Neural progenitor cell (in vitro differentiated cells): ENCODE results near the gene AQP6. TPM values are rescaled to one million over a fixed set of nuclear protein-coding genes. Genes with fewer than 3 reads are reported as not detected.

Experiments
- DNase-seq: peaks from one replicate; pipeline ENCODE4 v3.0.0-alpha.2; 2016; ENCODE audit warnings: low spot score
- H2AFZ ChIP-seq: fragments of 200-600 bp; sonication (generic); replicated peaks from 2 replicates; pipeline ENCODE4 v1.6.1; 2016; ENCODE audit warnings: antibody characterized with exemption
- H3F3A ChIP-seq: fragments of 200-600 bp; sonication (generic); 2 replicates; pipeline ENCODE4 v1.6.1; 2016; ENCODE audit warnings: antibody characterized with exemption, low read depth
- H3K27ac ChIP-seq: fragments of 200-600 bp; sonication (generic); 2 replicates; pipeline ENCODE4 v1.5.1; 2016; ENCODE audit warnings: mild to moderate bottlenecking
- H3K27me3 ChIP-seq: fragments of 200-600 bp; sonication (generic); 2 replicates; pipeline ENCODE4 v1.6.1; 2016; ENCODE audit warnings: mild to moderate bottlenecking, moderate library complexity
- H3K36me3 ChIP-seq: fragments of 200-600 bp; sonication (generic); 2 replicates; pipeline ENCODE4 v1.5.1; 2016
- H3K4me1 ChIP-seq: fragments of 200-600 bp; sonication (generic); 2 replicates; pipeline ENCODE4 v1.6.1; 2016; ENCODE audit warnings: mixed run types
- H3K4me2 ChIP-seq: fragments of 200-600 bp; sonication (generic); 2 replicates; pipeline ENCODE4 v1.6.1; 2016
- H3K4me3 ChIP-seq: fragments of 200-600 bp; sonication (generic); 2 replicates; pipeline ENCODE4 v1.5.1; 2016
- H3K79me2 ChIP-seq: fragments of 200-600 bp; sonication (generic); 2 replicates; pipeline ENCODE4 v1.6.1; 2016; ENCODE audit warnings: low read depth
- H3K9ac ChIP-seq: fragments of 200-600 bp; sonication (generic); 2 replicates; pipeline ENCODE4 v1.6.1; 2016
- H3K9me3 ChIP-seq: fragments of 200-600 bp; sonication (generic); 2 replicates; pipeline ENCODE4 v1.5.1; 2016; ENCODE audit warnings: low read depth
- H4K20me1 ChIP-seq: fragments of 200-600 bp; sonication (generic); 2 replicates; pipeline ENCODE4 v1.6.1; 2016; ENCODE audit warnings: low read depth
- H3K27ac Mint-ChIP-seq: 3 replicates; pipeline ENCODE4 v1.8.0; 2021; ENCODE audit warnings: mixed read lengths
- H3K27me3 Mint-ChIP-seq: 2 replicates; pipeline ENCODE4 v1.8.0; 2022; ENCODE audit warnings: low read depth, mild to moderate bottlenecking, inconsistent platforms, moderate library complexity, mixed read lengths; ENCODE audit not compliant: insufficient read depth
- H3K36me3 Mint-ChIP-seq: 3 replicates; pipeline ENCODE4 v1.8.0; 2021; ENCODE audit warnings: mixed read lengths
- H3K4me1 Mint-ChIP-seq: 3 replicates; pipeline ENCODE4 v1.8.0; 2021; ENCODE audit warnings: mixed read lengths
- H3K4me3 Mint-ChIP-seq: 3 replicates; pipeline ENCODE4 v1.8.0; 2021; ENCODE audit warnings: mild to moderate bottlenecking, moderate library complexity, mixed read lengths
- H3K9me3 Mint-ChIP-seq: 3 replicates; pipeline ENCODE4 v1.8.0; 2020; ENCODE audit warnings: mixed read lengths
- EZH2 ChIP-seq: fragments of 200-600 bp; sonication (generic); IDR thresholded peaks from 2 replicates; pipeline ENCODE4 v1.6.1; 2017; ENCODE audit warnings: antibody characterized with exemption, mild to moderate bottlenecking, moderate library complexity
- EZH2phosphoT487 ChIP-seq: fragments of 200-600 bp; sonication (generic); IDR thresholded peaks from 2 replicates; pipeline ENCODE4 v1.6.1; 2017; ENCODE audit warnings: antibody characterized with exemption
- total RNA-seq: library from RNA; depleted of rRNA; stranded (reverse); fragments of >200 nt; gene quantifications from 2 replicates; pipeline ENCODE4 v1.2.3, GENCODE V29; 2015; ENCODE audit warnings: low replicate concordance
- TF ChIP-seq, protein P1 (sequence below): fragments of 200-600 bp; sonication (generic); IDR thresholded peaks from 2 replicates; pipeline ENCODE4 v1.5.1; 2017; ENCODE audit warnings: antibody characterized with exemption, mild to moderate bottlenecking

Gene AQP6
- total RNA-seq, 1 donor from 2014 or later: not detected

GRCh38 chr12:49956663-49957569, 15.8 kb upstream of the AQP6 start:
- Mint-ChIP-seq H3K27me3 (peaks cover 30% of the 10 kb centered on the region), H3K4me1 (peaks cover 23% of the 10 kb centered on the region), H3K36me3 (no peaks in the 10 kb centered on the region), H3K27ac (no peak overlapping the region), H3K9me3 (no peaks in the 10 kb centered on the region), H3K4me3 (no peak overlapping the region)
- H3K4me3 ChIP-seq: no peak overlapping the region
- H3K4me2 ChIP-seq: no peak overlapping the region
- peaks cover 15% of the 10 kb centered on the region for H3F3A ChIP-seq
- H3K27ac ChIP-seq: no peak overlapping the region
- H3K79me2 ChIP-seq: no peaks in the 10 kb centered on the region
- H3K9ac ChIP-seq: no peak overlapping the region
- no peak for TF ChIP-seq EZH2
- TF ChIP-seq EZH2phosphoT487: no peak
- TF ChIP-seq, protein P1, sequence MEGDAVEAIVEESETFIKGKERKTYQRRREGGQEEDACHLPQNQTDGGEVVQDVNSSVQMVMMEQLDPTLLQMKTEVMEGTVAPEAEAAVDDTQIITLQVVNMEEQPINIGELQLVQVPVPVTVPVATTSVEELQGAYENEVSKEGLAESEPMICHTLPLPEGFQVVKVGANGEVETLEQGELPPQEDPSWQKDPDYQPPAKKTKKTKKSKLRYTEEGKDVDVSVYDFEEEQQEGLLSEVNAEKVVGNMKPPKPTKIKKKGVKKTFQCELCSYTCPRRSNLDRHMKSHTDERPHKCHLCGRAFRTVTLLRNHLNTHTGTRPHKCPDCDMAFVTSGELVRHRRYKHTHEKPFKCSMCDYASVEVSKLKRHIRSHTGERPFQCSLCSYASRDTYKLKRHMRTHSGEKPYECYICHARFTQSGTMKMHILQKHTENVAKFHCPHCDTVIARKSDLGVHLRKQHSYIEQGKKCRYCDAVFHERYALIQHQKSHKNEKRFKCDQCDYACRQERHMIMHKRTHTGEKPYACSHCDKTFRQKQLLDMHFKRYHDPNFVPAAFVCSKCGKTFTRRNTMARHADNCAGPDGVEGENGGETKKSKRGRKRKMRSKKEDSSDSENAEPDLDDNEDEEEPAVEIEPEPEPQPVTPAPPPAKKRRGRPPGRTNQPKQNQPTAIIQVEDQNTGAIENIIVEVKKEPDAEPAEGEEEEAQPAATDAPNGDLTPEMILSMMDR: no peak
- H3K9me3 ChIP-seq: no peaks in the 10 kb centered on the region
- no peak overlapping the region for H2AFZ ChIP-seq
- peaks cover 72% of the 10 kb centered on the region for H3K27me3 ChIP-seq
- peaks cover 10% of the 10 kb centered on the region for H4K20me1 ChIP-seq
- no peaks in the 10 kb centered on the region for H3K36me3 ChIP-seq
- no peak for DNase-seq
- H3K4me1 ChIP-seq: peaks cover 29% of the 10 kb centered on the region

- Histone ChIP-seq H3K4me2 (no peak overlapping the region), H3K36me3 (no peaks in the 10 kb centered on the region), H2AFZ (no peak overlapping the region), H3K4me3 (no peak overlapping the region), H3K79me2 (no peaks in the 10 kb centered on the region), H3K9ac (no peak overlapping the region), H3K27me3 (peaks cover 78% of the 10 kb centered on the region), H4K20me1 (peaks cover 17% of the 10 kb centered on the region), H3F3A (peaks cover 15% of the 10 kb centered on the region), H3K9me3 (no peaks in the 10 kb centered on the region), H3K27ac (no peak overlapping the region), H3K4me1 (peaks cover 31% of the 10 kb centered on the region)
- DNase-seq: no peak
- Mint-ChIP-seq H3K4me3 (no peak overlapping the region), H3K9me3 (no peaks in the 10 kb centered on the region), H3K4me1 (peaks cover 25% of the 10 kb centered on the region), H3K27me3 (peaks cover 31% of the 10 kb centered on the region), H3K27ac (no peak overlapping the region), H3K36me3 (no peaks in the 10 kb centered on the region)
- TF ChIP-seq, protein P1: no peak
- TF ChIP-seq EZH2 (no peak), EZH2phosphoT487 (no peak)
Measured at GRCh38 chr12:49957570-49957967, 15.2 kb upstream of the AQP6 start.

GRCh38 chr12:49959685-49960473, 12.9 kb upstream of the AQP6 start:
- TF ChIP-seq EZH2phosphoT487: no peak
- TF ChIP-seq, protein P1: no peak
- TF ChIP-seq EZH2: no peak
- peak overlapping the region; percentile 15 for H3K4me3 ChIP-seq
- H3K36me3 ChIP-seq: no peaks in the 10 kb centered on the region
- no peaks in the 10 kb centered on the region for H3K9me3 ChIP-seq
- H3K9ac ChIP-seq: no peak overlapping the region
- no peaks in the 10 kb centered on the region for H3K9me3 Mint-ChIP-seq
- peaks cover 94% of the 10 kb centered on the region for H3K27me3 ChIP-seq
- H3F3A ChIP-seq: peaks cover 19% of the 10 kb centered on the region
- peaks cover 23% of the 10 kb centered on the region for H4K20me1 ChIP-seq
- peaks cover 28% of the 10 kb centered on the region for H3K27me3 Mint-ChIP-seq
- peaks cover 37% of the 10 kb centered on the region for H3K4me1 Mint-ChIP-seq
- no peak overlapping the region for H3K27ac ChIP-seq
- H3K4me3 Mint-ChIP-seq: peak overlapping the region; percentile 48
- H3K79me2 ChIP-seq: no peaks in the 10 kb centered on the region
- peak; percentile 90 for DNase-seq
- H3K4me1 ChIP-seq: peaks cover 37% of the 10 kb centered on the region
- no peaks in the 10 kb centered on the region for H3K36me3 Mint-ChIP-seq
- no peak overlapping the region for H3K27ac Mint-ChIP-seq
- H2AFZ ChIP-seq: no peak overlapping the region
- H3K4me2 ChIP-seq: peak overlapping the region; percentile 58
